SW480 (cell line): ENCODE results near the gene TM7SF2.

Experiments
- DNase-seq: peaks from one replicate; pipeline ENCODE4 v3.0.0-alpha.2; 2016; ENCODE audit warnings: low spot score

Gene TM7SF2

GRCh38 chr11:65157336-65157735 lies 45.7 kb downstream of the TM7SF2 start:
- DNase-seq, result no peak

- DNase-seq, result no peak
Measured at GRCh38 chr11:65159012-65159411, 47.3 kb downstream of the TM7SF2 start.

GRCh38 chr11:65160643-65161042 lies 49.0 kb downstream of the TM7SF2 start:
- DNase-seq, result no peak

GRCh38 chr11:65163684-65164083 lies 52.0 kb downstream of the TM7SF2 start:
- DNase-seq, result no peak
